Measurements from ENCODE around the gene KISS1. TPM values are rescaled to one million over a fixed set of nuclear protein-coding genes. Genes with fewer than 3 reads are reported as not detected.
A peak's percentile ranks its signal among the peaks of the same experiment; 100 is the strongest.
"Not testable (repeated sequence)": the region's sequence is repeated elsewhere in the genome, so short reads cannot be mapped to it uniquely, and the experiment has no call there.

Gene KISS1, protein sequence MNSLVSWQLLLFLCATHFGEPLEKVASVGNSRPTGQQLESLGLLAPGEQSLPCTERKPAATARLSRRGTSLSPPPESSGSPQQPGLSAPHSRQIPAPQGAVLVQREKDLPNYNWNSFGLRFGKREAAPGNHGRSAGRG
- 1 to 10 TPM; 2.6 to 4.3 (median 3.6) TPM for total RNA-seq (2021; fragmentation: NEBNext Ultra II Directional; extraction: Animal tissue kit (Norgen Biotek cat#: 25700))
- long read RNA-seq, result 0 reads

DNA sequence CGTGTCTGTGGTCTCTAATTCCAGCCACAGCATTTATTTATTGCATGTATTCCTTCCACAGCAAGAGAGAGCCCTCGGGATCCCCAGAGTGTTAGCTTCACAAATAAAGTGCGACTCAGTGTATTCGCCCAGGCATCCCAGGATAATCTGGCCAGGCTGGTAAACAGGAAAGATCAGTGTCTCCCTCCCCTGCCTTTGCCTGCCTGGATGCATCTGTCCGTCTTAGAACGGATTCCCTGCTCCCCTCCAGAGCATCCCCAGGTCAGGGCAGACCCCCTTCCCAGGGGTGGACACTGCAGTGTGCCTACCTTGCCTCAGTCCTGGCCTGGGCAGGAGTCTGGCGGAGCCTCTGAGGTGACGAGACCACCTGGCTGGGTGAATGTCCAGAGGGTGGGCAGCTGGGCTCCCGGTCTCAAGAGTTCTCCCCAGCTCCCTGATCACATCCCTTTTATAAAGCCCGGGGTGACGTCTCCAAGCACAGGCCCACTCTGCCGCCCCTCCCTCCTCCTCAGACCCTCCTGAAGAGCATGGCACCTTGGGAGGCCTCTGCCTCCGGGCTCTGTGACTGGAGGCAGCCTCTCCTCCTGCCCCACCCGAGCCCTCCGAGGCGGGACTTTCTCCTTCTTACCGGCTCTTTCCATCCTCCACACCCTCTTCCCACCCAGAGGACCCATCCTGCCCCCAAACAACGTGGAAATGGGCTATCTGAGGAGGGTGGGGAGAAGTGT, at the start of gene KISS1:
TSS of gene KISS1 (minus strand) at position 424 of the 728 bp plus-strand sequence. CDS start 3,615 bp downstream, outside the sequence.
- H3K36me3 Mint-ChIP-seq (ENCODE audit: low read depth), result no peaks in the 10 kb centered on the region
- DNase-seq, result peak; percentile 8

DNA sequence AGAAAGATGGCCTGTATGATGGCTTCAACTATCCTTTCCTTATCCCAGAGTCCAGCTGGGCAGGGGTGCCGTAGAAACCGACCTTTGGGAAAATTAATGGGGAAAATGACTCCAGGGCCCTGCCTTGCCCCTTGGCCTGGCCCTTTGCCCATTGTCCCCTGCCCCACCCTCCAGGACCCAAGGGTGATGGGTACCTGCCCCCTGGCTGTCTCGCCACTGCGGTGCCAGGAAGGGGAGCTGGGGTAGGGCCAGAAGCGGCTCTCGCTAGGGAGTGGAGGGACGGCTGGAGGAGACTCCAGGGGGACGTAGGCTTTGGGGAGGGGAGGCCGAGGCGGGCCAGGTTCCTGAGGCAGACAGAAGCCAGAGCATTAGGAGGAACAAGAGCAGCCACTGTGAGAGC, 46.6 kb upstream of the KISS1 start:
- DNase-seq, result no peak
- TF ChIP-seq, protein P1, sequence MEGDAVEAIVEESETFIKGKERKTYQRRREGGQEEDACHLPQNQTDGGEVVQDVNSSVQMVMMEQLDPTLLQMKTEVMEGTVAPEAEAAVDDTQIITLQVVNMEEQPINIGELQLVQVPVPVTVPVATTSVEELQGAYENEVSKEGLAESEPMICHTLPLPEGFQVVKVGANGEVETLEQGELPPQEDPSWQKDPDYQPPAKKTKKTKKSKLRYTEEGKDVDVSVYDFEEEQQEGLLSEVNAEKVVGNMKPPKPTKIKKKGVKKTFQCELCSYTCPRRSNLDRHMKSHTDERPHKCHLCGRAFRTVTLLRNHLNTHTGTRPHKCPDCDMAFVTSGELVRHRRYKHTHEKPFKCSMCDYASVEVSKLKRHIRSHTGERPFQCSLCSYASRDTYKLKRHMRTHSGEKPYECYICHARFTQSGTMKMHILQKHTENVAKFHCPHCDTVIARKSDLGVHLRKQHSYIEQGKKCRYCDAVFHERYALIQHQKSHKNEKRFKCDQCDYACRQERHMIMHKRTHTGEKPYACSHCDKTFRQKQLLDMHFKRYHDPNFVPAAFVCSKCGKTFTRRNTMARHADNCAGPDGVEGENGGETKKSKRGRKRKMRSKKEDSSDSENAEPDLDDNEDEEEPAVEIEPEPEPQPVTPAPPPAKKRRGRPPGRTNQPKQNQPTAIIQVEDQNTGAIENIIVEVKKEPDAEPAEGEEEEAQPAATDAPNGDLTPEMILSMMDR (IDR thresholded peaks at IDR 0.05), result no peak
- Mint-ChIP-seq H3K4me1 (ENCODE audit: low read depth) (no peaks in the 10 kb centered on the region), H3K27ac (no peak overlapping the region), H3K27me3 (ENCODE audit: insufficient read depth) (peaks cover 25% of the 10 kb centered on the region), H3K9me3 (no peaks in the 10 kb centered on the region), H3K36me3 (ENCODE audit: low read depth) (no peaks in the 10 kb centered on the region), H3K4me3 (no peak overlapping the region)

More for the DNA sequence above, at the start of gene KISS1:
- peaks cover 3% of the 10 kb centered on the region; the same call in 1 of the 2 replicates for H3K27me3 Mint-ChIP-seq (ENCODE audit: insufficient read depth)
- no peaks in the 10 kb centered on the region for H3K9me3 Mint-ChIP-seq
- TF ChIP-seq, protein P1 (IDR thresholded peaks at IDR 0.05), result no peak
- no peak within 1 kb of the TSS; the same call in 1 of the 2 replicates for H3K27ac Mint-ChIP-seq
- H3K4me3 Mint-ChIP-seq, result no peak within 1 kb of the TSS
- H3K4me1 Mint-ChIP-seq (ENCODE audit: low read depth), result peaks cover 60% of the 10 kb centered on the region

DNA sequence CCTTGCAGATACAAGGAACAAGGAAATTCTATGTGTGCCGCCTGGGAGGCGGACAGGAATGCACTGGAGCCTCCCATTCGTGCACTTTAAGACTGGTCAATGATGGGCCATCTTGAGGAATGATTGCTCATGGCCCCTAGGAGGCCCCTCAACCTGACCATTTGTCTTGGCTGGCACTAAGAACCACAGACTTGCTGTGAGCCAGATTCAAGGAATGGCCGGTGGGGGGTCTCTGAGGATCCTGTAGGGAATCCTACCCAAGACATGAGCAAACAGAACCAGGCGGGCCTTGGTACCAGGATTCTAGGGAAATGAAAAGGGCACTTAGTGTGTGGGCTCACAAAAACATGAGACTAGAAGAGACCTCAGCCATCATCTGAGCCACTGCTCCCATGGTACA, 45.6 kb upstream of the KISS1 start:
- H3K27me3 Mint-ChIP-seq (ENCODE audit: insufficient read depth), result peaks cover 20% of the 10 kb centered on the region
- H3K4me1 Mint-ChIP-seq (ENCODE audit: low read depth), result no peaks in the 10 kb centered on the region
- H3K27ac Mint-ChIP-seq, result no peak overlapping the region
- TF ChIP-seq, protein P1 (IDR thresholded peaks at IDR 0.05), result no peak
- no peaks in the 10 kb centered on the region for H3K36me3 Mint-ChIP-seq (ENCODE audit: low read depth)
- no peak for DNase-seq
- H3K9me3 Mint-ChIP-seq, result no peaks in the 10 kb centered on the region
- H3K4me3 Mint-ChIP-seq, result no peak overlapping the region

DNA sequence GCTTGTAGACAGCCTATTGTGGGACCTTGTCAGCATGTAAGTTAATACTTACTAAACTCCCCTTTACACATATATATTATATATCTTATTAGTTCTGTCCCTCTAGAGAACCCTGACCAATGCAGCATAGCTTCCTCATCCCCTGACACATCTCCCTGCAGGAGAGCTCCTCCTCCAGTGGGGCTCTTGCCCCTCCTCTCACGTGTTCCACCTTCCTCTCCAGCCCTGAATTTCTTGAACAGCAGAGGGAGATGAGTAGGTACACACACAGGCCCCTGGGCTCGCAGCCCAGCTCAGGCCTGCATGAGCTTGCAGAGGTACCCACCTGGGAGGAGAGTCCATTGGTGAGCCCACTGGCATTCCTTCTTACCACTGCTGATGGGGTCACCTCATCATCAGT, 44.8 kb upstream of the KISS1 start:
- Mint-ChIP-seq H3K4me1 (ENCODE audit: low read depth) (no peaks in the 10 kb centered on the region), H3K9me3 (no peaks in the 10 kb centered on the region; the same call in 1 of the 2 replicates), H3K36me3 (ENCODE audit: low read depth) (no peaks in the 10 kb centered on the region), H3K4me3 (no peak overlapping the region), H3K27ac (no peak overlapping the region), H3K27me3 (ENCODE audit: insufficient read depth) (peaks cover 19% of the 10 kb centered on the region)
- TF ChIP-seq, protein P1 (IDR thresholded peaks at IDR 0.05), result no peak
- DNase-seq, result no peak

DNA sequence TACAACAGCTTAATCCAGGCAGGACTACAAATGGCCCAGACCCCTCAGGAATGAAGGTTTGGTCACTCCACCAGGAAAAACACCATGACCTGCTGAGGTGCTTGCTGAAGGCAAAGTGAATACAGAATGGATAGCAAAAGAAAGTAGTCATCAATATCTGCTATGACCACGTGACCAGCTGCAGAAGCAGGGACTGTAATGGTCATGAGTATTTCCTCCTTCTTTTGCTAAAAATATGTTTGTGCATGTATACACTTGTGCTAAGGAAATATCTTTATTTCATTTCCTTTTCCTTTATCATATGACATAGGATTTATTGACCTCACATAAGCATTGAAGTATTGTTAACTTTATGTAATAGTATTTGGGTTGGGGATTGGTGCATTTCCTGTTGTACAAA, 43.9 kb upstream of the KISS1 start:
- Mint-ChIP-seq H3K4me1 (ENCODE audit: low read depth) (no peaks in the 10 kb centered on the region), H3K27ac (no peak overlapping the region), H3K36me3 (ENCODE audit: low read depth) (no peaks in the 10 kb centered on the region), H3K9me3 (no peaks in the 10 kb centered on the region; the same call in 1 of the 2 replicates), H3K27me3 (ENCODE audit: insufficient read depth) (peaks cover 14% of the 10 kb centered on the region), H3K4me3 (no peak overlapping the region)
- TF ChIP-seq, protein P1 (IDR thresholded peaks at IDR 0.05), result no peak
- DNase-seq, result no peak

DNA sequence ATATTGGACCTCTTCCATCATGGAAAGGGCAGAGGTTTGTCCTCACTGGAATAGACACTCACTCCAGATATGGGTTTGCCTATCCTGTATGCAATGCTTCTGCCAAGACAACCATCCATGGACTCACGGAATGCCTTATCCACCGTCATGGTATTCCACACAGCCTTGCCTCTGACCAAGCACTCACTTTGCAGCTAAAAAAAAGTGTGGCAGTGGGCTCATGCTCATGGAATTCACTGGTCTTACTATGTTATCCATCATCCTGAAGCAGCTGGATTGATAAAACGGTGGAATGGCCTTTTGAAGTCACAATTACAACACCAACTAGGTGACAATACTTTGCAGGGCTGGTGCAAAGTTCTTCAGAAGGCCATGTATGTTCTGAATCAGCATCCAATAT, 43.1 kb upstream of the KISS1 start:
- not testable (repeated sequence) for DNase-seq; H3K36me3 Mint-ChIP-seq (ENCODE audit: low read depth); H3K4me1 Mint-ChIP-seq (ENCODE audit: low read depth)

DNA sequence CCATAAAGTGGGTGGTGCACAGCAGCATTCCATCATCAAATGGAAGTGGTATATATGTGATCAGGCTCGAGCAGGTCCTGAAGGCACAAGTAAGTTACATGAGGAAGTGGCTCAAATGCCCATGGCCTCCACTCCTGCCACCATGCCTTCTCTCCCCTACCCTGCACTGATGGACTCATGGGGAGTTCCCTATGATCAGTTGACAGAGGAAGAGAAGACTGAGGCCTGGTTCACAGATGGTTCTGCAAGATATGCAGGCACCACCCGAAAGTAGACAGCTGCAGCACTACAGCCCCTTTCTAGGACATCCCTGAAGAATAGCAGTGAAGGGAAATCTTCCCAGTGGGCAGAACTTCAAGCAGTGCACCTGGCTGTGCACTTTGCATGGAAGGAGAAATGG, 42.2 kb upstream of the KISS1 start:
- H3K36me3 Mint-ChIP-seq (ENCODE audit: low read depth); DNase-seq: not testable (repeated sequence)
- H3K27me3 Mint-ChIP-seq (ENCODE audit: insufficient read depth), result peaks cover 12% of the 10 kb centered on the region

More for the DNA sequence above, 43.1 kb upstream of the KISS1 start:
- not testable (repeated sequence) for H3K4me3 Mint-ChIP-seq, H3K27ac Mint-ChIP-seq, H3K9me3 Mint-ChIP-seq
- peaks cover 12% of the 10 kb centered on the region for H3K27me3 Mint-ChIP-seq (ENCODE audit: insufficient read depth)

DNA sequence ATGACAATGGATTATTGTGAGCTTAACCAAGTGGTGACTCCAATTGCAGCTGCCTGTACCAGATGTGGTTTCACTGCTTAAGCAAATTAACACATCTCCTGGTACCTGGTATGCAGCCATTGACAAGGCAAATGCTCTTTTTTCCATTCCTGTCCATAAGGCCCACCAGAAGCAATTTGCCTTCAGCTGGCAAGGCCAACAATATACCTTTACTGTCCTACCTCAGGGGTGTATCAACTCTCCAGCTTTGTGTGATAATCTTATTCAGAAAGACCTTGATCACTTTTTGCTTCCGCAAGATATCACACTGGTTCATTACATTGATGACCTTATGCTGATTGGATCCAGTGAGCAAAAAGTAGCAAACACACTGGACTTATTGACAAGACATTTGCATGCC, 41.2 kb upstream of the KISS1 start:
- DNase-seq; H3K4me1 Mint-ChIP-seq (ENCODE audit: low read depth); H3K4me3 Mint-ChIP-seq; H3K36me3 Mint-ChIP-seq (ENCODE audit: low read depth); H3K9me3 Mint-ChIP-seq; H3K27ac Mint-ChIP-seq: not testable (repeated sequence)
- peaks cover 11% of the 10 kb centered on the region for H3K27me3 Mint-ChIP-seq (ENCODE audit: insufficient read depth)

More for the DNA sequence above, 42.2 kb upstream of the KISS1 start:
- H3K4me3 Mint-ChIP-seq; H3K4me1 Mint-ChIP-seq (ENCODE audit: low read depth); H3K27ac Mint-ChIP-seq; H3K9me3 Mint-ChIP-seq: not testable (repeated sequence)

Data from HFFc6 (cell line).